GM18505 (cell line): Measurements from ENCODE around the gene IGSF9B.
A peak's percentile ranks its signal among the peaks of the same experiment; 100 is the strongest.

Source experiments
- ATAC-seq: cut with Tn5 transposase; IDR thresholded peaks from one replicate; pipeline ENCODE4 v1.9.1; 2021; ENCODE audit not compliant: unreplicated experiment
- POLR2A ChIP-seq: IDR thresholded peaks from 4 replicates; pipeline ENCODE4 v1.6.1; 2011; ENCODE audit warnings: borderline replicate concordance; ENCODE audit not compliant: insufficient read depth, insufficient read length; ENCODE audit errors: extremely low read depth

Gene IGSF9B

GRCh38 chr11:133974836-133975487, 18.2 kb upstream of the IGSF9B start:
- no peak for ATAC-seq
- no peak for TF ChIP-seq POLR2A

GRCh38 chr11:133971881-133972280, 15.1 kb upstream of the IGSF9B start:
- no peak for TF ChIP-seq POLR2A
- no peak for ATAC-seq

- ATAC-seq, result no peak
- no peak for TF ChIP-seq POLR2A
Observed at GRCh38 chr11:133969112-133969511, 12.3 kb upstream of the IGSF9B start.

DNA sequence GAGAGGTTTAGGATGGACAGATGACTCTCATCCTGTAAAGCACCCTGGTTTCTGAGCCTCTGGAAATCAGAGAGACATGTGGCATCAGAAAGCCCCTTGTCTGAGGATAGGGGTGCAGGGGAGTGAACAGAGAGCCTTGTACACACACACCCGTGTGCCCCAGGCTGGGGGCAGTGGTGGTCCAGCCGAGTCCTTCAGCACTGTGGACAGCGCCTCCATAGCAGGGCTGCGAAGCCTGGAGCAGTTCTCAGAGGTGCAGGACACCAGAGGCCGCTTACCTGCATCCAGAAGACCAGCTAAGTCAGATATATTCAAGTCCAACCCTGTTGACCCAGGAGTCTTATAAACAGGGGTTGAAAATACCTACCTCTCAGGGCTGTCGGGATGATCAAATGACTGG, 11.5 kb upstream of the IGSF9B start:
- ATAC-seq, result no peak
- TF ChIP-seq POLR2A, result no peak

DNA sequence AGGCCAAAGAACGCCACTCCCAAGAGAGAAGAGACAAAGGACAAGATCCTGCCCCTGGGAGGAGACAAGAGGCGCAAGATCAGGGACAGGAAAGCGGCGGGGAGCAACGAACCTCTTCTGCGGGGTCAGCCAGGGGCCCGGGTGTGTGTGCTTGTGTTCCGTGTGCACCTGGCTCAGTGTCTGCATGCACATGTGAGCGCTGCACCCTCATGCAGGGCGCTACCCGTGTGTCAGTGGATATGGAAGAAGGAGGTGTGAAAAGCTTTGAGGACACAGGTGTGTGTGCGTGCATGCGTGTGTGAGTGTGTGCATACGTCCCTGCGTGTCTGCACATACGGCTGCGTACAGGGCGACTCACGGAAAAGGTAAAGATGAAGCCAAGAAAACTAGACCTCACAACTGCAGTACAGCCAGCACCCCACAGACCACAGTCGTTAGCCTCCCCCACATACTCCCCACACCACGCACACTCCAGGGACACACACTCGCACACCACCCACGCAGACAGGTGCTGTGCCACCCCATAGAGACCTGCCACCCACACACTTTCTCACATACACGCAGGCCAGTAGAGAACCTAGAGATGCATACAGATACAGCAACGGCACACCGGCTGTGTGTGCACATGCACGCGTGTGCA, 11.0 kb upstream of the IGSF9B start:
- no peak for ATAC-seq
- TF ChIP-seq POLR2A, result no peak

GRCh38 chr11:133966921-133967598, 10.3 kb upstream of the IGSF9B start:
- no peak for ATAC-seq
- TF ChIP-seq POLR2A, result no peak

GRCh38 chr11:133966172-133966651, 9.4 kb upstream of the IGSF9B start:
- no peak for TF ChIP-seq POLR2A
- no peak for ATAC-seq

- TF ChIP-seq POLR2A, result no peak
- ATAC-seq, result no peak
Observed at GRCh38 chr11:133965031-133965601, 8.3 kb upstream of the IGSF9B start.

DNA sequence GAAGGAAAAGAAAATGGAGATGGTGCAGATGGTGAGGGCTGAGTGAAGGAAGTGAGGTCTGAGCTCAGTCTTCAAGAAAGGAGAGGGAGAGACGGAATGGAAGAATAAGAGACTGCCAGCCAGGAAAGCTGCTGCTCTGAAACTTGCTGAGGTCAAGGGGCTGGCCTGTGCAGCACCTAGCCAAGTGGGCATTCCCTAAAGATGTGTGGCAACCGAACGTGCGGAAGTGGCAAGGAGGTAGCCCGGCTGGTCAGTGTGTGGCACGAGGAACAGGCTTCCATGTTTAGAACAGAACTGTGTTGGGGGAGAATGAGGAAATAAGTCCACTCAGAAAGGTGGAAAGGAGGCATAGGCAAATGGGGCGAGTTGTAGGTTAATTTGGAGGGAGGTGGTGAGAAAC, 7.6 kb upstream of the IGSF9B start:
- ATAC-seq, result no peak
- no peak for TF ChIP-seq POLR2A

DNA sequence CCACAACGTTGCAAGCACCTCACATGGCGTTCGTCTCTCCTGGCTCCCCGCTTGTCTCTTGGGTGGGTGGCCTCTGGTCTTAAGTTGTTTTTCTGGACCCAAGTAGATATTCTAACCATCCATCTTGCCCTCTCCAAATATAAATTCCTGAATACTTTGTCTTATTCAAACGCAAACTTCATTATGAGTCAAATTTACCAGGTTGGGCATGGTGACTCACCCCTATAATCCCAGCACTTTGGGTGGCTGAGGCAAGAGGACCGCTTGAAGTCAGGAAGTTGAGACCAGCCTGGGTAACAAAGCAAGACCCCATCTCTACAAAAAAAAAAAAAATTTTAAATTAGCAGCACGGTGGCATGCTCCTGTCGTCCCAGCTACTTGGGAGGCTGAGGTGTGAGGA, 5.1 kb upstream of the IGSF9B start:
- TF ChIP-seq POLR2A, result no peak
- ATAC-seq, result no peak

GRCh38 chr11:133957900-133958299, 1.1 kb upstream of the IGSF9B start:
- no peak for ATAC-seq
- TF ChIP-seq POLR2A, result no peak

GRCh38 chr11:133955945-133956421, 785 bp downstream of the IGSF9B start:
- peak; percentile 1 for ATAC-seq
- TF ChIP-seq POLR2A, result no peak

GRCh38 chr11:133955081-133955891, 1.5 kb downstream of the IGSF9B start:
- TF ChIP-seq POLR2A, result no peak
- ATAC-seq, result no peak
